ENCODE data around the gene MIPOL1. TPM values are rescaled to one million over a fixed set of nuclear protein-coding genes. Genes with fewer than 3 reads are reported as not detected.
"Not testable (repeated sequence)": the region's sequence is repeated elsewhere in the genome, so short reads cannot be mapped to it uniquely, and the experiment has no call there.

Gene MIPOL1
- total and polyA plus RNA-seq, 8 donors = 10.4 to 16.0 (median 12.4) TPM

DNA sequence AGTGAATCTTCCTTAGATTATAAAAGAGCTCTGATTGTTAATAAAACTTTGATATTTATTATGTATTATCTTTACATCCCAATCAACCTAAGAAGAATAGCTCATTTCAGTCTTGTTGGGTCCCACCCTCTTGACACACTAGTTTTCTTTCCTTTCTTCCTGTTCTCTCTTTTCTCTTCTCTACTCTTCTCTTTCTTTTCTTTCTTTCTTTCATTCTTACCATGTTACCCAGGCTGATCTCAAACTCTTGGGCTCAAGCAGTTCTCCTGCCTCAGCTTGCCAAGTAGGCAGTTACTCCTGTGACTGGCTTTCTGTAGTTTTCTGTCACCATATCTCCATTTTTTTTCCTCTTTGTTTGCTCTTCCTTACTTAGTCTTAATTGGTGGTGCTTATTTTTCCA is 177.8 kb downstream of the MIPOL1 start:
- no peak for DNase-seq
- no peaks in the 10 kb centered on the region for H3K27me3 ChIP-seq
- H3K27ac ChIP-seq = no peak overlapping the region
- H3K4me1 ChIP-seq = no peaks in the 10 kb centered on the region
- peaks cover 0 to 8% of the 10 kb centered on the region in 2 donors for H3K9me3 ChIP-seq
- H3K4me3 ChIP-seq = no peak overlapping the region
- ATAC-seq = no peak
- intact Hi-C loops (cut with DNase I) = no loop called here
- no peaks in the 10 kb centered on the region for H3K36me3 ChIP-seq
- no peak for TF ChIP-seq CTCF (IDR thresholded peaks at IDR 0.05)

DNA sequence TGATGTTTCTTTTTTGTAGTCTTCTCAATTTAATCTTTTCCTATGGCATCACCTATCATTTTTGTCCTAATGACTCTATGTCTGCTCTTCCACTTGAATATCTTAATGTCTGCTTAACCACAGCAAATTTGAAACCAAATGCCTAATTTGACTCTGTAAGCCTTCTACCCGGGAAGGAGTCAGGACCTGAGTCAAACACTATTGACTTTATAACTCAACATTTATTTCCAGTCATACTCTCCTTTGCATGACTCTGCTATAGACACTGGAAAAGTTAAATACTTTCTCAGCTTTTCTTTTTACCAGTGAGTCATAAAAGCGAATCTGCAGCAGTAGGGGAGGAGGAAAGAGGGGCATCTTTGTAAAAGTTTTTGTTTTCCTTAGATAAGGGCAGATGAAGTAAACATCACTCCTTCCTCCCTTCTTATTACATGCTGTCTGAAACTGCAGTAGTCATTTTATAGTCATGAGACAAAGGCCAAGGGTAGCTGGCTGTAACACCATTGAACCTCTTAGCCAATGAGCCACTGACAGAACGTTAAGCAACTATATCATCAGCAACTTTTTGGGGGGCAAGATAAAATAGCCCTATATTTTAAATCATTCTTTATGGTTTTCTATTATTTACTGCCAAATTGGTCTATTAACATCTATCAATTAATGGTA is 179.3 kb downstream of the MIPOL1 start:
- H3K27me3 ChIP-seq = no peaks in the 10 kb centered on the region
- no peak for TF ChIP-seq CTCF (IDR thresholded peaks at IDR 0.05)
- no peak overlapping the region for H3K4me3 ChIP-seq
- intact Hi-C loops (cut with DNase I) = no loop called here
- no peaks in the 10 kb centered on the region for H3K36me3 ChIP-seq
- no peak for ATAC-seq
- H3K4me1 ChIP-seq = no peaks in the 10 kb centered on the region
- no peak for DNase-seq
- no peak overlapping the region for H3K27ac ChIP-seq
- peaks cover 0 to 8% of the 10 kb centered on the region in 2 donors for H3K9me3 ChIP-seq

DNA sequence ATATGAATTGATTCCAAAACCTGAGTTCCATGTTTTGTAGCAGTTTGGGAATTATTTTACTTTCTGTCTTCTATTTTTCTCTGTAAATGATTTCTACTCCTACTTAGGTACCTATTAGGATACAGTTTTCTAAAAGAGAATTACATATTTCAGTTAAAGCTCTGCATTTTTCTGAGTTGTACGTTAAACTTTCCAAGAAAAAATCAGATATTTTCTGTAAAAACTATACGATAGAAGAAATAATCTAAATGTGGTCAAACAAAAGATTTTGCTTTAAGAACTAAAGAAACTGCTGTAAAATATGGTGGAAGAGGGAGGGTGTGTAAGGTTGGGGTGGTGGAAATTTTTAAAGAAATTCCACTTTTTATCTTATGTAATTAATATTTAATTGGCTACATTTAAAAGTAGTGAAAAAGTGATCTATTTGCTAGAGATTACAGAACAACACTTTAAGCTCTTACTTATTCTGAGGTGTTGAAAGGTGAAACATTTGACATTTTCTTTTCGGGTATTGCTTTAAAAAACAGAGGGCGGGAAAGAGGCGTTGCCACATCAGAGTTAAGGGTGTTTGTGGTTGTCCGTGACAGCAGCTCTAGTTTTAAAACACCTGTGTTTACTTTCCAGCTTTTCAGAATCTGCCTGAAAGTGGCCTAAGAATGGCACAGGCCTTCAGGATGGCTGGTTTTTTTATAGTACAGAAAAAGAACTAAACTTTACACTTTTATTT is 187.3 kb downstream of the MIPOL1 start:
- Histone ChIP-seq H3K36me3 (no peaks in the 10 kb centered on the region), H3K27ac (no peak overlapping the region), H3K4me3 (no peak overlapping the region), H3K27me3 (no peaks in the 10 kb centered on the region), H3K4me1 (no peaks in the 10 kb centered on the region), H3K9me3 (no peaks in the 10 kb centered on the region)
- TF ChIP-seq CTCF (IDR thresholded peaks at IDR 0.05) = no peak
- peak; percentile 93 for ATAC-seq
- peak in 2 of 4 donors; percentile 15 to 62 for DNase-seq
- intact Hi-C loops (cut with DNase I) = no loop called here

DNA sequence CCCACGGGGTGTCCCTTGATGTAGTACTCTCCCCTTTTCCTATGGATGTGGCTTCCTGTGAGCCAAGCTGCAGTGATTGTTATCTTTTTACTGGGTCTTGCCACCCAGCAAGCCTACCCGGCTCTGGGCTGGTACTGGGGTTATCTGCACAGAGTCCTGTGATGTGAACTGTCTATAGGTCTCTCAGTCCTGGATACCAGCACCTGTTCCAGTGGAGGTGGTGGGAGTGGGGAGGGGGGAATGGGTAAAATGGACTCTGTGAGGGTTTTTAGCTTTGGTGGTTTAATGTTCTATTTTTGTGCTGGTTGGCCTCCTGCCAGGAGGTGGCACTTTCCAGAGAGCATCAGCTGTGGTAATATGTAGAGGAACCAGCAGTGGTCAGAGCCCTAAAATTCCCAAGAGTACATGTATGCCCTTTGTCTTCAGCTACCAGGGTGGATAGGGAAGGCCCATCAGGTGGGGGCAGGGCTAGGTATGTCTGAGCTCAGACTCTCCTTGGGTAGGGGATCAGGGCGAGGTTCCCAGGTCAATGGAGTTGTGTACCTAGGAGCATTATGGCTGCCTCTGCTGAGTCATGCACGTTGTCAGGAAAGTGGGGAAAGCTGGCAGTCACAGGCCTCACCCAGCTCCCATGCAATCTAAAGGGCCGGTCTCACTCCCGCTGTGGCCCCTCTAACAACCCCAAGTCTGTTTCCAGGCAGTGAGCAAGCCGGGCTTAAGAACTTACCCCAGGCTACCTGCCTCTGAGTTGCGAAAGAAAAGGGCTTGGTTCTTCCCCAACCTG is 199.6 kb downstream of the MIPOL1 start:
- intact Hi-C loops (cut with DNase I); H3K36me3 ChIP-seq; H3K27ac ChIP-seq; DNase-seq; H3K27me3 ChIP-seq; ATAC-seq; H3K4me3 ChIP-seq; H3K4me1 ChIP-seq: not testable (repeated sequence)
- H3K9me3 ChIP-seq = peaks cover 0 to 59% of the 10 kb centered on the region in 2 donors

- Histone ChIP-seq H3K4me3 (no peak overlapping the region), H3K36me3 (no peaks in the 10 kb centered on the region), H3K9me3 (peaks cover 0 to 53% of the 10 kb centered on the region in 2 donors), H3K27me3 (no peaks in the 10 kb centered on the region), H3K4me1 (no peaks in the 10 kb centered on the region), H3K27ac (no peak overlapping the region)
- TF ChIP-seq CTCF (IDR thresholded peaks at IDR 0.05) = no peak
- ATAC-seq (no peak), DNase-seq (no peak)
- intact Hi-C loops (cut with DNase I) = no loop called here
Observed at GRCh38 chr14:37397941-37398215, 200.1 kb downstream of the MIPOL1 start.
